ENCODE measurements around the gene TNNT3.

Gene TNNT3

DNA sequence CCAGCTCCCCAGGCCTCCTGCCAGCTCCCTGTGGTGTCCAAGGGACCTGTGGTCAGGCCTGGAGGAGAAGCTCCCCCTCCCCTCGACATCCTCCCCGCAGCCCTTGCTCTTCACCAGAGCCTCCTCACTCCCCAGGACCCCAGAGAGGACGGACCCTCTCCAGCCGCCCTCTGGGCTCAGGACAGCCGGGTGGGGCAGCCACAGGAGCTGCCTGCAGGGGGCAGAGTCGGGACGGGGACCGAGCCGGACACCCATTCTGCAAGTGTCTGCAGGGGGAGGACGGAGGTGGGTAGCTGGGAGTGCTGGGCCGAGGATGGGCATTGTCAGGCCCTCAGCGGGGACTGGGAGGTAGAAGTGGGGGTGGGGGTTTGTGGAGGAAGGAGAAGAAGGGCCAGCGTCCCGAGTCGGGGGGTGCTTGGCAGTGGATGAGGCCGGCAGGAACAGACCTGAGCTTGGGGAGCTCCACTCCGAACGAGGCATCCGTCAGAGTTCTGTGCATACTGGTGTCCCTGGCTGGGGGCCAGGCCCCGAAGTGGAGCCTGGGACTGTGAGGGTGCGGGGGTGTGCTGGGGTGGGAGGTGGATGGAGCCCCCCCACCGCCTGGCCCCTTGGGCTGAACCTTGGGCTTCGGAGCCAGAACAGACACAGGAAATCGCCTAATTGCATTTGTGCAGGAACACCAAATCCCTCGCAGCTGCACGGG lies 43.0 kb upstream of the TNNT3 start:
- TF ChIP-seq, protein P1, sequence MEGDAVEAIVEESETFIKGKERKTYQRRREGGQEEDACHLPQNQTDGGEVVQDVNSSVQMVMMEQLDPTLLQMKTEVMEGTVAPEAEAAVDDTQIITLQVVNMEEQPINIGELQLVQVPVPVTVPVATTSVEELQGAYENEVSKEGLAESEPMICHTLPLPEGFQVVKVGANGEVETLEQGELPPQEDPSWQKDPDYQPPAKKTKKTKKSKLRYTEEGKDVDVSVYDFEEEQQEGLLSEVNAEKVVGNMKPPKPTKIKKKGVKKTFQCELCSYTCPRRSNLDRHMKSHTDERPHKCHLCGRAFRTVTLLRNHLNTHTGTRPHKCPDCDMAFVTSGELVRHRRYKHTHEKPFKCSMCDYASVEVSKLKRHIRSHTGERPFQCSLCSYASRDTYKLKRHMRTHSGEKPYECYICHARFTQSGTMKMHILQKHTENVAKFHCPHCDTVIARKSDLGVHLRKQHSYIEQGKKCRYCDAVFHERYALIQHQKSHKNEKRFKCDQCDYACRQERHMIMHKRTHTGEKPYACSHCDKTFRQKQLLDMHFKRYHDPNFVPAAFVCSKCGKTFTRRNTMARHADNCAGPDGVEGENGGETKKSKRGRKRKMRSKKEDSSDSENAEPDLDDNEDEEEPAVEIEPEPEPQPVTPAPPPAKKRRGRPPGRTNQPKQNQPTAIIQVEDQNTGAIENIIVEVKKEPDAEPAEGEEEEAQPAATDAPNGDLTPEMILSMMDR (IDR thresholded peaks at IDR 0.05; ENCODE audit: poor library complexity, severe bottlenecking), result peak; percentile 33
- DNase-seq (ENCODE audit: low spot score) (peak; percentile 69), ATAC-seq (ENCODE audit: low read depth) (peak; percentile 24; the same call in 2 of the 3 replicates)
- H3K27me3 ChIP-seq (ENCODE audit: insufficient read depth, poor library complexity, severe bottlenecking), result no peaks in the 10 kb centered on the region
- peak overlapping the region; percentile 19 for H3K4me3 ChIP-seq (ENCODE audit: severe bottlenecking)
- H3K36me3 ChIP-seq (ENCODE audit: low read depth), result no peaks in the 10 kb centered on the region
- peak overlapping the region; percentile 93 for H3K27ac ChIP-seq (ENCODE audit: poor library complexity, severe bottlenecking)
- no peaks in the 10 kb centered on the region for H3K9me3 ChIP-seq (ENCODE audit: severe bottlenecking)
- H3K4me1 ChIP-seq (ENCODE audit: insufficient read depth, poor library complexity, severe bottlenecking), result peaks cover 25% of the 10 kb centered on the region

- Histone ChIP-seq H3K9me3 (ENCODE audit: severe bottlenecking) (no peaks in the 10 kb centered on the region), H3K36me3 (ENCODE audit: low read depth) (no peaks in the 10 kb centered on the region), H3K27me3 (ENCODE audit: insufficient read depth, poor library complexity, severe bottlenecking) (no peaks in the 10 kb centered on the region), H3K4me1 (ENCODE audit: insufficient read depth, poor library complexity, severe bottlenecking) (peaks cover 25% of the 10 kb centered on the region), H3K4me3 (ENCODE audit: severe bottlenecking) (no peak overlapping the region), H3K27ac (ENCODE audit: poor library complexity, severe bottlenecking) (peak overlapping the region; percentile 93)
- TF ChIP-seq, protein P1 (IDR thresholded peaks at IDR 0.05; ENCODE audit: poor library complexity, severe bottlenecking), result no peak
- DNase-seq (ENCODE audit: low spot score), result peak; percentile 70
- no peak for ATAC-seq (ENCODE audit: low read depth)
Measured at GRCh38 chr11:1877211-1878136, 42.0 kb upstream of the TNNT3 start.

DNA sequence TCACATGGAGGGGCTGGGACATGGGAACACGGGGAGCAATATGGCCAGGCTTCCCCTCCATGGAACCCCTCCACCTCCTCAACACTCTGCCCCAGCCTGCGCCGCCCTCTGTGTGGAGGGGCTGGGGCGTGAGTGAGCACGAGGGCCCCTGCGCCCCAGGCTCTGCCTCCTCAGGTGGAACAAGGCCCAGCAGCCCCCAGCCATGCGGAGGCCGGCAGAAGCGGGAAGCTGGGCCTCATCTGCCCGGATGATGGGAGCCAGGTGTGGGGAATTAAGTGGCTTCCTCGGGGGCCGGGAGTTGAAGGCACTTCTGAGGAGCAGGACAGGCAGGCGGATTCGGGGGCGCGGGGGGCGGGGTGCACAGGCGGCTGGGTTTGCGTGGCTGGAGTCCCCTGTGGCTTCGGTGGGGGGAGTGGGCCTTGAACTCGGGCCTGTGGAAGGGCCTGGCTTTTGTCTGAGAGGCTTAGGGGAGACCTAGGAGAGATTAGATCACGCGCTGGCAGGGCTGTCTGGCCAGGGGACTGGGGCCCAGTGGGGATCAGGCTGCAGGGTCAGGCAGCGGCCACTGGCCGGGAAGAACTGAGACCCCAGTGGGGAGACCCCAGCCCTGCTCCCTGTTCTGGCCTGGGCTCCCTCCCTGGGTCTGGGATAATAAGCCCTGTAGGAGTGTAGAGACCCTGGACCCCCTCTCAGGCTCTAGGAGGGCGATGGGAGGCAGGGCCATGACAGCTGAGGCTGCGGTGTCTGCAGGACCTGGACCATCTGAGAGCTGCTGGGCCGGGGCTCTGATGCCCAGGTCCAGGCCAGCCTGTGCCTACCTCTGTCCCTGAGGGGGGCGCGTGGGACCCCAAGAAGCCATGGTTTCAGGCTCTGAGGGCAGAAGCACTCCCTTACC lies 41.1 kb upstream of the TNNT3 start:
- DNase-seq (ENCODE audit: low spot score) (peak; percentile 61), ATAC-seq (ENCODE audit: low read depth) (no peak)
- Histone ChIP-seq H3K27me3 (ENCODE audit: insufficient read depth, poor library complexity, severe bottlenecking) (no peaks in the 10 kb centered on the region), H3K4me3 (ENCODE audit: severe bottlenecking) (no peak overlapping the region), H3K36me3 (ENCODE audit: low read depth) (no peaks in the 10 kb centered on the region), H3K9me3 (ENCODE audit: severe bottlenecking) (no peaks in the 10 kb centered on the region), H3K4me1 (ENCODE audit: insufficient read depth, poor library complexity, severe bottlenecking) (peaks cover 18% of the 10 kb centered on the region), H3K27ac (ENCODE audit: poor library complexity, severe bottlenecking) (peak overlapping the region; percentile 93)
- TF ChIP-seq, protein P1 (IDR thresholded peaks at IDR 0.05; ENCODE audit: poor library complexity, severe bottlenecking), result no peak

- Histone ChIP-seq H3K4me1 (ENCODE audit: insufficient read depth, poor library complexity, severe bottlenecking) (peaks cover 16% of the 10 kb centered on the region), H3K27ac (ENCODE audit: poor library complexity, severe bottlenecking) (peak overlapping the region; percentile 27), H3K36me3 (ENCODE audit: low read depth) (no peaks in the 10 kb centered on the region), H3K9me3 (ENCODE audit: severe bottlenecking) (no peaks in the 10 kb centered on the region), H3K27me3 (ENCODE audit: insufficient read depth, poor library complexity, severe bottlenecking) (no peaks in the 10 kb centered on the region), H3K4me3 (ENCODE audit: severe bottlenecking) (no peak overlapping the region)
- TF ChIP-seq, protein P1 (IDR thresholded peaks at IDR 0.05; ENCODE audit: poor library complexity, severe bottlenecking), result no peak
- DNase-seq (ENCODE audit: low spot score), result peak; percentile 47
- ATAC-seq (ENCODE audit: low read depth), result no peak
Measured at GRCh38 chr11:1879342-1879940, 40.1 kb upstream of the TNNT3 start.

Measured in RWPE2 (cell line).